ENCODE measurements around the gene MAGEB17.

GRCh38 chrX:16215660-16216059, 48.4 kb downstream of the MAGEB17 start:
- TF ChIP-seq CTCF (IDR thresholded peaks at IDR 0.05): no peak
- no peak for TF ChIP-seq POLR2A (IDR thresholded peaks at IDR 0.05)
